ENCODE results near the gene HELT.
"Not testable (repeated sequence)": the region's sequence is repeated elsewhere in the genome, so short reads cannot be mapped to it uniquely, and the experiment has no call there.

HELT gene

GRCh38 chr4:184993247-184993646 lies 25.0 kb upstream of the HELT start:
- no peak for ATAC-seq
- TF ChIP-seq CSRNP3 (CRISPR knock-in tag; IDR thresholded peaks at IDR 0.05): no peak
- no peak for TF ChIP-seq ZNF8 (CRISPR knock-in tag; IDR thresholded peaks at IDR 0.05)
- no peak for TF ChIP-seq ZC3H10 (CRISPR knock-in tag; IDR thresholded peaks at IDR 0.05)
- TF ChIP-seq TCF4 (CRISPR knock-in tag; IDR thresholded peaks at IDR 0.05; ENCODE audit: borderline replicate concordance): no peak
- no peak for TF ChIP-seq ZNF565 (CRISPR knock-in tag; conservative IDR thresholded peaks at IDR 0.05; ENCODE audit: low read depth)
- no peak for TF ChIP-seq ZNF70 (CRISPR knock-in tag; IDR thresholded peaks at IDR 0.05)

DNA sequence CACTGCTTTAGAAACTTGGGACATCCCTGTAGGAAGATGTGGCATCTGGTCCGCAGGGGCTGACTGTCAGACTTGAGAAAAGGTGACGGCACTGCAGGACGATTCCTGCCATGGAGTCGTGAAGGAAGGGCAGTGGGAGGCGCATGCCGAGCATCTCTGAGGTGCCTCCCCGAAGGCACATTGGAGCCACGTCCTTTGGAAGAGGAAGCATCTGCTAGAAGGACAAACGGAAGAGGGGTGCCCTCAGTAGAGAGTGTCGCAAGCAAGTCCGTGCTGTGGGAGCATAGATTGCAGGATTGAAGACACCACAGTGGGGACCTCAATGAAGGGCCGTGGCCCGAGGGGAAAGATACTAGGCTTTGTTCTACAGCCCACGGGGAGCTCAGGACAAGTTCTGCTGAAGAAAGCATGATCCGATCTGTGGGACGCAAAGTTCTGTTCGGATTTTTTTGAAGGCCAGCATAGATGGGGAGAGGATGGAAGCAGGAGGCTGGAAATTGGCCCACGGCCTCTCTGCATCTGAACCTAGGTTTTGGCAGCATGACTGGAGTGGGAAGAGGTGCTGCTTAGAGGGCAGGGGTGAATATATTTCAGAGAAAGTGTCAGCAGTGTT lies 24.2 kb upstream of the HELT start:
- TF ChIP-seq PATZ1 (CRISPR knock-in tag; IDR thresholded peaks at IDR 0.05; ENCODE audit: borderline replicate concordance): no peak
- ATAC-seq: no peak

GRCh38 chr4:184994623-184995010 lies 23.7 kb upstream of the HELT start:
- no peak for ATAC-seq

GRCh38 chr4:184997656-184998055 lies 20.6 kb upstream of the HELT start:
- ATAC-seq: not testable (repeated sequence)
- TF ChIP-seq ZNF8 (CRISPR knock-in tag; IDR thresholded peaks at IDR 0.05): 0 out of 2 replicates have a peak, but pooled peaks have one; percentile 10

More at GRCh38 chr4:184994623-184995010, 23.7 kb upstream of the HELT start:
- TF ChIP-seq ZNF70 (CRISPR knock-in tag; IDR thresholded peaks at IDR 0.05): no peak
- no peak for TF ChIP-seq ESRRG (CRISPR knock-in tag; IDR thresholded peaks at IDR 0.05)
- no peak for TF ChIP-seq PPARA (CRISPR knock-in tag; IDR thresholded peaks at IDR 0.05; ENCODE audit: borderline replicate concordance)
- TF ChIP-seq OSR1 (CRISPR knock-in tag; IDR thresholded peaks at IDR 0.05): no peak
- no peak for TF ChIP-seq ZFP3 (CRISPR knock-in tag; IDR thresholded peaks at IDR 0.05)

- no peak for TF ChIP-seq ZFP3 (CRISPR knock-in tag; IDR thresholded peaks at IDR 0.05)
- no peak for TF ChIP-seq SNAI2 (CRISPR knock-in tag; IDR thresholded peaks at IDR 0.05)
- TF ChIP-seq ZFP30 (CRISPR knock-in tag; IDR thresholded peaks at IDR 0.05): no peak
- no peak for TF ChIP-seq ZNF565 (CRISPR knock-in tag; conservative IDR thresholded peaks at IDR 0.05; ENCODE audit: low read depth)
- TF ChIP-seq, protein P1, sequence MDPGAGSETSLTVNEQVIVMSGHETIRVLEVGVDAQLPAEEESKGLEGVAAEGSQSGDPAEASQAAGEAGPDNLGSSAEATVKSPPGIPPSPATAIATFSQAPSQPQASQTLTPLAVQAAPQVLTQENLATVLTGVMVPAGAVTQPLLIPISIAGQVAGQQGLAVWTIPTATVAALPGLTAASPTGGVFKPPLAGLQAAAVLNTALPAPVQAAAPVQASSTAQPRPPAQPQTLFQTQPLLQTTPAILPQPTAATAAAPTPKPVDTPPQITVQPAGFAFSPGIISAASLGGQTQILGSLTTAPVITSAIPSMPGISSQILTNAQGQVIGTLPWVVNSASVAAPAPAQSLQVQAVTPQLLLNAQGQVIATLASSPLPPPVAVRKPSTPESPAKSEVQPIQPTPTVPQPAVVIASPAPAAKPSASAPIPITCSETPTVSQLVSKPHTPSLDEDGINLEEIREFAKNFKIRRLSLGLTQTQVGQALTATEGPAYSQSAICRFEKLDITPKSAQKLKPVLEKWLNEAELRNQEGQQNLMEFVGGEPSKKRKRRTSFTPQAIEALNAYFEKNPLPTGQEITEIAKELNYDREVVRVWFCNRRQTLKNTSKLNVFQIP (CRISPR knock-in tag; IDR thresholded peaks at IDR 0.05; ENCODE audit: borderline replicate concordance, low read depth): no peak
- TF ChIP-seq GLIS3 (CRISPR knock-in tag; IDR thresholded peaks at IDR 0.05): no peak
- TF ChIP-seq CREB5 (CRISPR knock-in tag; IDR thresholded peaks at IDR 0.05; ENCODE audit: low read depth): no peak
- no peak for TF ChIP-seq ISL1 (CRISPR knock-in tag; IDR thresholded peaks at IDR 0.05)
- TF ChIP-seq PPARA (CRISPR knock-in tag; IDR thresholded peaks at IDR 0.05; ENCODE audit: borderline replicate concordance): no peak
- TF ChIP-seq CSRNP3 (CRISPR knock-in tag; IDR thresholded peaks at IDR 0.05): no peak
- no peak for TF ChIP-seq BACH2 (CRISPR knock-in tag; IDR thresholded peaks at IDR 0.05; ENCODE audit: borderline replicate concordance)
- ATAC-seq: no peak
Measured at GRCh38 chr4:185002784-185003183, 15.5 kb upstream of the HELT start.
